Measurements from ENCODE around the gene SCNN1B.
"Not testable (repeated sequence)": the region's sequence is repeated elsewhere in the genome, so short reads cannot be mapped to it uniquely, and the experiment has no call there.

SCNN1B gene

DNA sequence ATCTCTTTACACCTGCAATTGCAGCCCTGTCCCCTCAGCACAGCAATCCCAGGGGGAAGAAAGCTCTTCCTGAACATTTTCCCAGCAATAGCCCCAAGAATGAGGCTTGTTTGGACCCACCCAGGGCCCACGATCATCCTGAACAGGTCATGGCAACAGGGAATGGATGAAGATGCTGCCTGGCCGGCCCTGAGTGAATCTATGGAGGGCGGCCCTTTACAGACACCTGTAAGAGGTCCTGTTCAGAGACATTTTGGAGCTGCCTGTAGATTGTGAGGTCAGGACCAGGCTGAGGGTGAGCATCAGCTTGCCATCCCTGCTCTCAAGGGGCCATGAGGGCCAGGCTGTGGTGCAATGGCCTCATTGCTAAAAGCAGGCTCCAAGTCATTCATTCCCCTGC lies 81.8 kb downstream of the SCNN1B start:
- no peak for DNase-seq

DNA sequence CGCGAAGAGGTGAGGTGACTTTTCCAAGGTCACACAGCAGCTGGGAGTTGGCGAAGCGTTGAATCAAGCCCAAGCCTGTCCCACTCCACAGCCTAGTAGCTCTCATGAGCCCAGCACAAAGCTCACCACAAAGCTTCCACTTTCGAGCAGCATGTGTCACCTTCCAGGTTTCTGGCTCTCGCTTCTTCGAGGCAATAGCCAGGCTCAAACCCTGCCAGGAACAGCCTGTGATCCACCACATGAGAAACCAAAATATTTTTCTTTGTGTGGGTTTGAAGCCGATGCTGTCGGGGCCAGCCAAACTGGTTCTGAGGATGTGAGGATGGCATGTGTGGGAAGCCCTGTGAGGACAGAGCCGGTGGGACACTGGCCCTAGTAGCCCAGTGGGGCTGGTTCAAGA lies 82.8 kb downstream of the SCNN1B start:
- no peak for DNase-seq

DNA sequence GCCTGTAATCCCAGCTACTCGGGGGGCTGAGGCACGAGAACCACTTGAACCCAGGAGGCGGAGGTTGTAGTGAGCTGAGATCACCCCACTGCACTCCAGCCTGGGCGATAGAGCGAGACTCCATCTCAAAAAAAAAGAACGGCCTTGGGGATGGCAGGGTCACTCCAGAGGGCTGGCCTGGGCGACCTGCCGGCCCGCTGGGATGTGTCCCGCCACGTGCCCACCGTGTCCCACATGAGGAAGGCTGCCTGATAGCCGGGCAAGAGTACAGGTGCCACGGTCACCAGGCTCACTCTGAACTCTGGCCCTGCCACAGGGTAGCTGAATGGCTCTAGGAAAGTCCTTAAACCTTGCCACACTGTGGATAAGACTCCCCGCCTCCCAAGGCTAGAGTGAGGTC lies 83.3 kb downstream of the SCNN1B start:
- no peak for DNase-seq

DNA sequence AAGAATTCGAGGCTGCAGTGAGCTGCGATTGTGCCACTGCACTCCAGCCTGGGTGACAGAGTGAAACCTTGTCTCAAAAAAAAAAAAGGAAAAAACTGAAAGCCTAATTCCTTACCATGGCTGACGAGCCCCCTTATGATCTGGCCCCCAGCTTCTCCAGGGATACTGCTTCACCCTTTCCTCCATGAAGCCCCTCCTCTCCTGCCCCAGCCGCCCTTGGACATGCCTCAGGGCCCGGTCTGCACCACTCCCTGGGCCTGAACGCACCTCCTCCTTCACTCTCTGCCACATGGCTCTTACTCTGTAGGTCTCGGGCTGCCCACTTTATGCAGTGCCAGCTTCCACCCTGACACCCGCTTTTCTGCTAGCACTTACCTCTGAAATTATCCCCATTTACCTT lies 85.6 kb downstream of the SCNN1B start:
- no peak for DNase-seq

DNA sequence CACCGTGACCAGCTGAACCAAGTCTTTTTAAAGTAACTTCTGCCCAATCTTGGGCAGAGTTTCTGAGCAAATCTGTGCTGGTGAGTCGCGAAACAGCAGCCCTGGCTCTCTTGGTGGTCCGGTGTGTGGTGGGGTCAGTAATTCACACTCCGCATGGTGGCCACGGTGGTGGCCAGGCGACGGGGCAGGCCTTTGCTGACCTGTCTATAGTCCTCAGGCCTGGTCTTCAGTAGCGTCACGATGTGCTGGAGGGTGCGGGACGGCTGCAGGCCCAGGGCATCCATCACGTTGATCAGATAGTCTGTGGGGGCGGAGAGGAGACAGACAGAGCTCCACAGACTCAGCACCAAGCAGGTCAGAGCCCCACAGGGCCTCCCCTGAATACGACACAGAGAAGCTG lies 86.7 kb downstream of the SCNN1B start:
- DNase-seq: no peak

DNA sequence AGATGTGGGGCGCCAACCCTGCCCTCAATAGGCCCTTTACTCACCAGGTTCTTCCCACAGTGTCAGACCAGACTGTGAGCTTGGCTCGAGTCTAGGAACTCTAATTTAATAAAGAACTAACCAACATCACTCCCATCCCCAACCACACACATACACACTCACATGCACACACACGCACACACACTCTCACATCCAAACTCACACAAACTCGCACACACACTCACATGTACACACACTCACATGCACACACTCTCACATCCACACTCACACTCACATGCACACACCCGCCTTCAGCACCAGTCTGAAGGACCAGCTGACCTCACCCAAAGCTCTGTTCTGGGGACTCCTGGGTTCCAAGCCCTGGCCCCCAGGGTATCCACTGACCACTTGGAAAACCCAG lies 87.1 kb downstream of the SCNN1B start:
- no peak for DNase-seq

DNA sequence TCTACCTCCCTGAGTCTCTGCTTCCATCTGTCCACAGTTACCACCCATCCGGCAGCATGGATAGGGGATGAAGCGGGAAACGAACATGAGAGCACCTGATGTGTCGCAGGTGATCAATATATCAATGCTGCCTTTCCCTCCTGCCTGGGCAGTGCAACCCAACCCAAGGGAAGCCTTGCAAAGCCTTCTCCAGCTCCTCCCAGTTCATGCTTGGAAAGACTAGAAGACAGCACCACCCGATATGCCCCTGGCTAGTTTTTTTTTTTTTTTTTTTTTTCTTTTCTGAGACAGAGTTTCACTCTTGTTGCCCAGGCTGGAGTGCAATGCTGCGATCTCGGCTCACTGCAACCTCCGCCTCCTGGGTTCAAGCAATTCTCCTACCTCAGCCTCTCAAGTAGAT lies 87.8 kb downstream of the SCNN1B start:
- not testable (repeated sequence) for DNase-seq

DNA sequence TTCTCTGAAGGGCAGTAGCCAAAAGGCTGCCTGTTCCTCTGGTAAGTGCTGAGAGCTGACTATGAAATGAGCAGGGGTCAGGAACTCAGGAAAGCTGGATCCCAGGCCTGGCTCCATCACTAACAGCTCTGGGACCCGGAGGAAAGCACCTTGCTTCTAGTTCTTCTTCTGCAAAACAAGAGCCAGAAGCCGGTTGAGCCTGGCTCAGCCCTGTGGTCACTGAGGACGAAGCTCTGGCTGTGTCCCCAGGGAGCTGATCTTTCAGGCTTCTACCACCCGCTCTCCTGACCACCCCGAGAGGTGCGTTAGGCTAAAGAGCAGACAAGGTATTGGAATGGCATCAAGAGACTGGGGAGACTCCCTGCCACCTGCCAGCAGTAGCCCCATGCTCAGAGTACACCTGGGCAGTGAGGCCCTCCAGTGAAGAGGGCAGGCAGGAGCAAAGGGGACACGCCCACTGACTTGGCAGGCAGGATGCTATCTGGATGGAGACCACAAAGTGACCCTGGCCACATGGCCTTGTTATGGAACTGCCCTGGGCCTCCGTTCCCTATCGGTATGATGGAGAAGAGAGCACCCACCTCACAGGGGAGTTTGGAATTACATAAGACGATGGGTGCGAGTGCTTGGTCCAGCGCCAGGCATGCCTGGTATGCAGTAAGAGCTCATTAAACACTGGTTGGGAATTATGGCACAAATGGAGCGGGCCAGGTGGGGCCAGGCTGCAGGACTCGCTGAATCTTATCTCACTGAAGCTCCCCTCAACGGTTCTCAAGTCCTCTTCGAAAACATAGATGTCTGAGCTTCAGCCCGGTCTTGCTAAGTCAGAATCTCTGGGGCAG lies 89.5 kb downstream of the SCNN1B start:
- no peak for DNase-seq

DNA sequence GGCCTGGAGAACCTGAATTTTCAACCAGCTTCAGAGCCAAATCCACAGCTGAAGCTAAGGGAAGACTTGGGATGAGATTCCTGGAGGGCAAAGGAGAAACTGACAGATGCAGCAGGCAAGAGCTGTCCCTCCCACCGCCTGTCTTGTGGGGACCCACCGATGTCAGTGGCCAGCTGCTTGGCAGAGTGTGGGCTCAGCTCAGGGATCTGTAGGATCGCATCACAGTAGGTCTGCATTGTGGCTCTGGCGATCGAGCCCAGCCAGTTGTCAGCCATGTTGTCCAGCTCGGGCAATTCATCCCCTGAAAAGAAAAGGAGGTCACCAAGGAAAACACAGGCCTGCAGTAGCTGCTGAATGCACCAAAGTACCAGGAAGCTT lies 90.1 kb downstream of the SCNN1B start:
- DNase-seq: no peak

DNA sequence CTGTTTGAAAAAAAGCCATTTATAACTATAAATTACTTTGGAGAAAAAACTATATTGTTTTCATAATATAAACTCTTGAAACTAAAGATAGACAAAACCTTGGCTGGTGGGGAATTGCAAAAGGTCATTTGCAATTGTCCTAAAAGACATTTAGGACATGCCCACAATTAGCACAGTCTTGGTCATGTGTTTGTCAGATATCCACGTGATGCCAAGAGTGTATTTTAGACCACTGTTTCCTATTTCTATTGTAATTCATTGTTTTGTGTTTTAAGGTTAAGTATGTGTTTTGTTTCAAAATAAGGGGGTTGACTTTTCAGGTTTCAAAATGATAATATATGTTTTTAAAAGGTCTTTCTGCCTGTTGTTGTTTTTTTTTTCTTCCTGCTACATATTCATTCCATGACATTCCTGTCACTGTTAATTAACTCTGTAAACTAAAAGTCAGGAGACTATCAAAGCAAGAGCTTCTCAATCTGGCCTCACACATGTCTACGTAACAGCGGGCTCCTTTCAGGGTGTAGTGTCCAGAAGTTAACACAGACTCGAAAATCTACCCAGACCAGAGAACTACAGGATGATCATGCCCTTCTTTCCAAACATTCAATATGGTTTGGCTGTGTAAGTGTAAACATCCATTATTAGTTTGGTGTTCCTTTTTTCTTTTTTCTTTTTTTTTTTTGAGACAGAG lies 92.2 kb downstream of the SCNN1B start:
- no peak for DNase-seq

DNA sequence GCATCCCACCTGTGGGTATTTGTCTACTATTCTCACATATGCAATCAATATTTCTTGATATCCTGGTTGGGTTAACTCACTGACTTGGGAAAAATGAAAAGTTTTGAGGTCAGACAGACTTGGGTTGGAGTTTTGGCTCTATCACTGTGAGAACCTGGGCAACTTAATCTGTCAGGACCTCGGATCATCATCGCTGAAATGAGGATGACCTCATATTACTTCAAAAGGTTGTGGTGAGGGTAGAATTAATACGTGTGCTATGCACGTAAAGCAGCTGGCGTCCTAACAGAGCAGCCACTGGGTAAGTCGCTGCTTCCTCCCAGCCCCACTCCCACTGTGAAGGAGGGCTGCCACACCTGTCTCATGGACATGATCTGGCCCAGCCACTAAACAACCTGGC lies 93.6 kb downstream of the SCNN1B start:
- no peak for DNase-seq

DNA sequence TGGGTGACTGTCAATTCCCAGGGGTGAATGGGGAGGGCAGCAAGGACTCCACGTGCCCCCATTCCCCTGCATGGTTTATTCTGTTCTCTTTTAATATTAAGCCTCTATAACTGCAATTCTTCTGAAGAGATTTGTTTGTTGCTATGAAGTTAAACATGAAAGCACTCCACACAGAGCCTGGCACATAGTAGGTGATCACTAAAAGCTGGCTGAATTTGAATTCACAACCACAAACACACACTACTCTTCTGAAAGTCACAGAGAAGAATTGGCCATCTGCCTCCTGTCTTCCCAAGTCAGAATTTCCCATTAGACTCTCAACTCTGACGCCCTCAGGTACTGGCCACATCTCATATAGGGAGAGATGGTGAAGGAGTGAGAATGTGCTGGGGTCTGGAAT lies 95.4 kb downstream of the SCNN1B start:
- no peak for DNase-seq

DNA sequence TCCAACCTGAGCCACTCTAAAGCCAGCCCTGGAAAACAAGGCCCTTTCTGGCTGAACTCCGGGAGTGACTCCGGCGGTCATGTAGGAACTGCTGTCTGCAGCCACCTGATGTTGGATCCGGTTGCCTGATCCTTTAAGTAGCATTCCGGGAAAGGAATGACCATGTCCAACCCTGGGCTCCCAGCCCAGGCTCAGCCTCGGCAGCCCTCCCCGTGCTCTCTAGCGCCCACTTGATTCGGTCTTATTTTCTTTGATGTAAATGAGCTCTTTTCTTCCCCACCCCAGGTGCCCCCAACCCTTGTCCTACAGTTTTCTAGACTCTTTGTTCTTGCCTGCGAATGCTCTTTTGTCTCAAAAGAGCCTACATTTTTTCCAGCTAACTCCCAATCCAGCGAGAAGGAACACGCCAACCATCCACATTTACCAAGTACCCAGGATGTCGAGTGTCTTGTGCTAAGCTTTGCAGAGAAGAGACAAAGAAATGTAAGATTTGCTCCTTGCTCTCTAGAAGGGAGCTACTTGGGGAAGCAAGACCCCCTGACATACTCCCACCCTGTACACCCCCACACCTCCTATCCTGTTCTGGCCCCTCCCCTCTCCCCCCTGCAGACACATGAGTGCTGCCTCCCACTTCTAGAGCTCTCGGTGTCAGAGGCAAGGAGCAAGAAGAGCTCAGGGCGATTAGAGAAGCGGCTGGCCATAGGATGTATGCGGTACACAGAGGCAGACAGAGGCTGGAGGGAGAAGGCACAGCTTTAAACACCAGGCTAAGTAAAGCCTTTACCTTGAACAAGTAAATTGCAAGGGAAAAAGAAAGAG lies 97.1 kb downstream of the SCNN1B start:
- peak; percentile 56 for DNase-seq

DNA sequence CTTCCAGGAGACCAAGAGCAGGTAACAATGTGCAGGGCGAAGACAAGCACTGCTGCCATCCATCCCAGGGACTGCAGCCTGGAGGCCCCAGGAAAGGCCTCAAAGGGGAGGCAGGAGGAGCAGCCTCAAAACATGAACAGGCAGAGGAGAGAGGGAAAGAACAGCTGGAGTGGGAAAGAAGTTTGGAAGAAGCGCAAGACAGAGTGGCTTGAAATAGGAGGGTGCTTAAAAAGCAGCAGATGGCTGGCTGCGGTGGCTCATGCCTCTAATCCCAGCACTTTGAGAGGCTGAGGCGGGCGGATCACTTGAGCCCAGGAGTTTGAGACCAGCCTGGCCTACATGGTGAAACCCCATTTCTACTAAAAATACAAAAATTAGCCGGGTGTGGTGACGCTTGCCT lies 98.3 kb downstream of the SCNN1B start:
- not testable (repeated sequence) for DNase-seq

DNA sequence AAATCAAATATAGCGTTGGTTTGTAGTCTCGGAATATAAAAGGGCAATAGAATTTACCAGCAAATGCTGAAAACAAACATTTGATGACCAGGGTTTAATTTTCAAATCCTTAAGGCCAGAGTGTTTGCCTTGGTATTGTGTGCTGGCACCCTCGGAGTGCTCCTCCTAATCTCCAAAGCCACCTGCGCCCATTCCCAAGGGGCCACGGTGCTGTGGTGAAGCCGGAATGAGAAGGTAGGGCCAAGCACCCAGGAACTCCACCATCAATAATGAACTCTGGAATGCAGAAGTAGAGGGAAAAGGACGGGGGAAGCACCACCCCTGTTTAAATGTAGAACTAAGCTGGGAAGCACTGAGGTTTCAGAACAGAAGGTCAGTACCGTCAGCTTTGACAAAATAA lies 99.0 kb downstream of the SCNN1B start:
- no peak for DNase-seq

DNA sequence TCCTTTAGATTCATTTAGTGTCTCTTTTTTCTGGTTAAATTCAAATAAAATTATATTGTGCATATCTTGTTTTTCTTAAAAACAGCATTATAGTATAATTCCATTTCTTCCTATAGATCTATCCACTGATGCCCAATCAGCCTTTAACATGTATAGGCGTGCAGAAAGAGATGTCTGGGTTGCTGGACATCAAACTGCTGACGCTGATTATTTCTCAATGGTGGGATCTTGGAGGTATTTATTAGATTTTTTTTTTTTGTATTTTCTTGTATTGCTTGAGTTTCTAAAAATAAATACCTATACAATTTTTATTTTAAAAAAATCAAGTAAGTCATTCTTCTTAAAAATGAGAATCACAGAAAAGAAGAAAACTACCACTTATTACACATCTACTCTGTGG lies 100.0 kb downstream of the SCNN1B start:
- no peak for DNase-seq

DNA sequence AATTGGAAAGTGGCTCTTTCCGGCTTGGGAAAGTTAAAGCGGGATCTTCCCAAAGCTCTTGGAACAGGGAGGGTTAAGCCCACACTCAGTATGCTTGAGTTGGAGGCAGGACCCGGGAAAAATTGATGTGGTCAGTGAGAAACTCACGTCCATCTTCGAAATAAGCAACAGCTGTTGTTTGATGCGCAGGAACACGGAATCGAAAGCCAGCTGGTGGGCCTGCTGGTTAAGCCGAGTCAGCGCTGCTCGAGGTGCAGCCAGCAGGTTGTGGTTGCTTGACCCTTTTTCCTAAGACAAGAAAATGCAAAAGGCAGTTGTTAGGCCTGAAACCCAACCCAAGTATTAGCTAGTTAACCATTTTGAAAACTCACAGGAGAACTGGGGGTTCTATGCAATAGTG lies 101.4 kb downstream of the SCNN1B start:
- DNase-seq: no peak

DNA sequence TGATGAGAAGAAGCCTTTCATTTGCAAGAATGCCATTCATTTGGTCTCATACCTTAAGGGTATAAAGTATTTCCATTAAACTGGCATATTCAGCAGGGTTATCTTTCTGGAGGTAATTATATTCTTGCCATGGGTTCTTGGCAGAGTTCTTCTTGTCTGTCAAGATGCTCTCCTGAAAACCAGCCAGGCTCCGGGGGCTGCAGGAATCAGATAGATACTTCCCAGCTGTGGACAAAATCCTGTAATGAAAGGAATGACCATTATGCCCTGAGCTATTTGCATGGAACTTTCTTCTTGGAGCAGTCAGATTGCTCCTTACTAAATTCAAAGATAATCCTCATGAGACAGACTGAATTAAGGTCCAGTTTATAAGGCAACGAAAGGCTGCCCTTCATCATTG lies 103.9 kb downstream of the SCNN1B start:
- no peak for DNase-seq

DNA sequence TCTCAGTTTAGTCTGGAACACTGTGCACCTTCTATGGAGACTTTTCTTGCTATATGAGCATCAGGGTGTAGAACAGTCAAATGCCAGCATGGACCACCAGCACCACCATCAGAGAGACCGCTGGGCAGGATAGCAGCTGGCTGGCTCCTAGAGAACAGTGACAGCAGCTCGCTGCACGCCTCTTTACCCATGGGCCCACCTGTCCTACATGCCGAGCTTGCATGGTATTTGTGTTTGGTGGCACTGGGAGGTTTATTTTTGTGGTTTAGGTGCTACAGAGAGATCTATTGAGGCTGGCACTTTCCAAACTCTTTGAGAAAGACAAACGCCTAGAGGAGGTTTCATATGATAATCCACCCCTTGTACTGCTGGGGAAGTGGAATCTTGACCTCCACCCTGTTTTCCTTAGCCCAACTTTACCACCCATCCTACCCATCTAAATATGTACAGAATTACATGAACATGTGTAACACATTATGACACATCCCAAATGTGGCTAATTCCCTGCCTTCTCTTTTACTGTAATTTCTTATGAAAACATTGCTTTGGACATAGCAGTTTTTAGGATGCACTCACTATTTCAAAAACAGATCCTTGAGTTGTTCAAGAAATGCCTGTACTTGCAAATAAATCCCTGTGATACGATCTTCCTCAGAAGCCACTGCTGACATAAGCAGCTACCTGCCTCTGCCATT lies 104.6 kb downstream of the SCNN1B start:
- no peak for DNase-seq

DNA sequence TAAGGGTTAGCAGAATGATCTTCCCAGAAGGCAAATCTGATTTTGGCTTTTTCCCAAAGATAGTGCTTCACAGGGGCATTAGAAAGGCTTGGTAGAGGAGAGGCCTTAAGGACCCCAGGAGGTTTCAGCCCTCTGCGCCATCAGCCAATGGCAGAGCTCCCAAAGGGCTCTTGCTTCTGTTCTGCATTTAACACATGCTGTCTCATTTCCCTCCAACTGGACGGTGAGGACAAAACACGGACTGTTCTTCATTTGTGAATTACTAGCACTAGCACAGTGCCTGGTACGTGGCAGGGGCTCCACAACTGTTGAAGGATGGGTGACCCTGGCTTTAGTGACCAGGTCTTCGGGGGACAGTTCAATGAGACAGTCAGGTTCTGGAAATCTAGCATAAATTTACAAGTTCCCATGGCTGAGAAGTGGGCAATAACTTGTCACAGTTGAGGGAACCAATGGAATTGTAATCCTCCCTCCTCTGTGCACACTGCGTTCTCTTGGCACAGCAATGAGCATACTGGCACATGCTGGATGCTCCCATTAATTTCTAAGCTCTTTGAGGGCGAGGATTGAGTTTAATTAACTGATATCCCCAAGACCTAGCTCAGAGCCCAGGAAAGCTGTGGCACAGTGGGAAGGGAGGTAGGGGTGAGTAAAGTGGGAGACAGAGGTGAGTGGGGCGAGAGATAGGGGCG lies 105.5 kb downstream of the SCNN1B start:
- DNase-seq: no peak

DNA sequence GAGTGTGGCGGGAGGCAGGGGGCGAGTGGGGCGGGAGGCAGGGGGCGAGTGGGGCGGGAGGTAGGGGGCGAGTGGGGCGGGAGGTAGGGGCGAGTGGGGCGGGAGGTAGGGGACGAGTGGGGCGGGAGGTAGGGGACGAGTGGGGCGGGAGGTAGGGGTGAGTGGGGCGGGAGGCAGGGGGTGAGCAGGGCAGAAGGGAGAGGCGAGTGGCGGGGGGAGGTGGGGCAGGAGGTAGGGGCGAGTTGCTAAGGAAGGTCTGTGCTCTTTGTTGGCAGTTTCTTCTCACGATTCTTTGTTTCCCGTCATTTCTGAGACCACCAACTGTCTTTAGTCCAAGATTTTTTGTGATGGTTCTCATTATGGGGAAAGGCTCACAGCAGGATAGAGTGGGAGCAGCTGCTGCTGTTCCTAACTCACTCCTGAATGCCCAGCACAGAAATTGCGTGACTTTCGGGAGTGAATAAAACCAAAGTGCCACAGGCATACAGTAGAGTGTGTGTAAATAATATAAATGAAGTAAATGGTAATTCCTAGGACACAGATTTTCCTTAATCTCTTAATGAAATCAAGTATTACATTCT lies 106.2 kb downstream of the SCNN1B start:
- DNase-seq: no peak

DNA sequence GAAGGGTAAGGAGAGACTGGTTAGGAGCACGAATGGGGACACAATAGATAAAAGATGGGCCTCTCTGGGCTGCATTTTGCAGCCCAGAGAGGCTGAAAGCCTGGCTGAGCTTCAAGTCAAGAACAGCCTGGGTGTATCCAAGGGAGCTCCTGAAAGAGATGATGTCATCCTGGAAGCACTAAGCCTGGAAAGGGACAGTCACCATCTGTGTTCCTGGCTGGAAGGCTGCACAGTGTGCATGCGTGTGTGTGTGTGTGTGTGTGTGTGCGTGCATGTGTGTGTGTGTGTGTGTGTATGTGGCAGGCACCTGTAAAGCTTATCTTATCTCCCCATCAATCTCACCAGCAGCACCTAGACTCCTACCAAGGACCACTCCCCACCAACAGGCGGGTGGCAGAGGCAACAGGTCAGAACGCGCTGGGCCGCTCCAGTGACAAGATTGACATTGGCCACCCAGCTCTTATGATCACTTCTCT lies 106.8 kb downstream of the SCNN1B start:
- peak; percentile 67 for DNase-seq

Data from right forelimb (tissue), 1 donor.